IMR-90 (cell line): ENCODE results near the gene RAB11FIP4. TPM values are rescaled to one million over a fixed set of nuclear protein-coding genes. Genes with fewer than 3 reads are reported as not detected.

Experiments used
- ATAC-seq: fragments of 200-7000 bp; cut with Tn5 transposase; 2 replicates; pipeline ENCODE4 v1.9.1; 2020; ENCODE audit warnings: low read depth, mild to moderate bottlenecking, moderate library complexity
- BruUV-seq: library from RNA; stranded (reverse); fragments of 400-500 nt; replicated peaks from 2 replicates; lab custom pipeline; 2021; lab: Mats Ljungman, UMichigan
- CTCF ChIA-PET: fragments of 300-600 bp; formaldehyde crosslinking; extraction: SDS; loops from one replicate; lab custom pipeline; 2021; ENCODE audit warnings: antibody characterized with exemption; lab: Yijun Ruan, JAX
- POLR2A ChIA-PET: fragments of 300-600 bp; sonication (Branson Sonifier 250); formaldehyde crosslinking; loops from one replicate; lab custom pipeline; 2022; ENCODE audit warnings: antibody characterized with exemption; ENCODE audit not compliant: unreplicated experiment; lab: Charles Lee
- DNase-seq: peaks from one replicate; pipeline ENCODE4 v3.0.0; 2013
- H2AFZ ChIP-seq: replicated peaks from 2 replicates; pipeline ENCODE3; 2013; ENCODE audit warnings: low read length, mild to moderate bottlenecking; ENCODE audit not compliant: poor library complexity
- H2AK5ac ChIP-seq: 2 replicates; pipeline ENCODE4 v1.6.1; 2013; ENCODE audit warnings: low read depth, low read length, inconsistent platforms
- H2AK9ac ChIP-seq: replicated peaks from 2 replicates; pipeline ENCODE3; 2013; ENCODE audit warnings: mild to moderate bottlenecking, low read depth, low read length, moderate library complexity; ENCODE audit not compliant: poor library complexity
- H2BK120ac ChIP-seq: 2 replicates; pipeline ENCODE4 v1.6.1; 2013; ENCODE audit warnings: low read depth, low read length, inconsistent platforms
- H2BK15ac ChIP-seq: 3 replicates; pipeline ENCODE4 v1.6.1; 2013; ENCODE audit warnings: low read depth, low read length, inconsistent platforms
- H2BK20ac ChIP-seq: 2 replicates; pipeline ENCODE4 v1.6.1; 2013; ENCODE audit warnings: low read depth, mild to moderate bottlenecking, inconsistent platforms, low read length, moderate library complexity
- H2BK5ac ChIP-seq: 2 replicates; pipeline ENCODE4 v1.6.1; 2013; ENCODE audit warnings: mild to moderate bottlenecking, low read depth, low read length, inconsistent platforms; ENCODE audit not compliant: poor library complexity, severe bottlenecking
- H3K14ac ChIP-seq: replicated peaks from 2 replicates; pipeline ENCODE4 v1.6.1; 2013; ENCODE audit warnings: low read depth, low read length, inconsistent platforms
- H3K18ac ChIP-seq: 2 replicates; pipeline ENCODE4 v1.6.1; 2013; ENCODE audit warnings: low read depth, low read length, control low read depth
- H3K23ac ChIP-seq: 2 replicates; pipeline ENCODE4 v1.6.1; 2013; ENCODE audit warnings: low read depth, low read length, inconsistent platforms
- H3K27ac ChIP-seq: 2 replicates; pipeline ENCODE4 v1.5.1; 2013; ENCODE audit warnings: mild to moderate bottlenecking, control low read depth, low read length; ENCODE audit not compliant: insufficient read depth
- H3K27me3 ChIP-seq: 2 replicates; pipeline ENCODE4 v1.6.1; 2013; ENCODE audit warnings: low read length; ENCODE audit not compliant: control insufficient read depth, insufficient read depth
- H3K36me3 ChIP-seq: 2 replicates; pipeline ENCODE4 v1.6.1; 2013; ENCODE audit warnings: low read length, mixed read lengths; ENCODE audit not compliant: control insufficient read depth, insufficient read depth
- H3K4ac ChIP-seq: 2 replicates; pipeline ENCODE4 v1.6.1; 2013; ENCODE audit warnings: low read depth, low read length, inconsistent platforms
- H3K4me1 ChIP-seq: 2 replicates; pipeline ENCODE4 v1.6.1; 2013; ENCODE audit warnings: low read length, mixed read lengths; ENCODE audit not compliant: control insufficient read depth, insufficient read depth
- H3K4me2 ChIP-seq: 2 replicates; pipeline ENCODE4 v1.6.1; 2013; ENCODE audit warnings: low read depth, mild to moderate bottlenecking, control low read depth, low read length, moderate library complexity
- H3K4me3 ChIP-seq: 2 replicates; pipeline ENCODE4 v1.5.1; 2013; ENCODE audit warnings: low read depth, mild to moderate bottlenecking, control low read depth, low read length, moderate library complexity; ENCODE audit not compliant: insufficient read depth
- H3K56ac ChIP-seq: 2 replicates; pipeline ENCODE4 v1.6.1; 2013; ENCODE audit warnings: low read length, inconsistent platforms; ENCODE audit not compliant: insufficient read depth; ENCODE audit errors: extremely low read depth
- H3K79me1 ChIP-seq, 2 experiments: 2 replicates each; pipeline ENCODE4 v1.6.1; 2013; ENCODE audit warnings: low read length in 2 of 2, inconsistent platforms in 1 of 2, low read depth in 1 of 2
- H3K9ac ChIP-seq: 2 replicates; pipeline ENCODE4 v1.6.1; 2013; ENCODE audit warnings: low read depth, low read length, control low read depth
- H3K9me1 ChIP-seq: 2 replicates; pipeline ENCODE4 v1.6.1; 2013; ENCODE audit warnings: low read length, inconsistent platforms; ENCODE audit not compliant: insufficient read depth
- H3K9me3 ChIP-seq: 2 replicates; pipeline ENCODE4 v1.6.1; 2013; ENCODE audit warnings: low read length; ENCODE audit not compliant: control insufficient read depth, insufficient read depth
- H4K20me1 ChIP-seq: 2 replicates; pipeline ENCODE4 v1.6.1; 2013; ENCODE audit warnings: low read length, inconsistent platforms; ENCODE audit not compliant: insufficient read depth
- H4K5ac ChIP-seq: 2 replicates; pipeline ENCODE4 v1.6.1; 2013; ENCODE audit warnings: mild to moderate bottlenecking, low read depth, low read length, control low read depth
- H4K8ac ChIP-seq, 2 experiments: 2 replicates each; pipeline ENCODE4 v1.6.1; 2013; ENCODE audit warnings: low read depth in 2 of 2, low read length in 2 of 2, control low read depth in 1 of 2, inconsistent platforms in 1 of 2
- H4K91ac ChIP-seq: 2 replicates; pipeline ENCODE4 v1.6.1; 2013; ENCODE audit warnings: low read depth, low read length, inconsistent platforms; ENCODE audit not compliant: insufficient read depth
- BHLHE40 ChIP-seq: fragments of 150-350 bp; IDR thresholded peaks from 2 replicates; pipeline ENCODE4 v1.6.1; 2016; ENCODE audit warnings: mild to moderate bottlenecking, low read depth, low read length
- CEBPB ChIP-seq: IDR thresholded peaks from 2 replicates; pipeline ENCODE4 v1.6.1; 2012; ENCODE audit warnings: low read depth, low read length, improper control_type of control experiment
- CHD1 ChIP-seq: IDR thresholded peaks from 2 replicates; pipeline ENCODE4 v1.6.1; 2012; ENCODE audit warnings: low read depth, low read length, improper control_type of control experiment
- CTCF ChIP-seq: conservative IDR thresholded peaks from 2 replicates; pipeline ENCODE4 v1.5.1; 2012; ENCODE audit warnings: mild to moderate bottlenecking, low read depth, low read length, improper control_type of control experiment
- ELK1 ChIP-seq: fragments of 150-350 bp; IDR thresholded peaks from 2 replicates; pipeline ENCODE4 v1.6.1; 2016; ENCODE audit warnings: low read depth, mild to moderate bottlenecking, low read length, moderate library complexity, borderline replicate concordance
- MAFK ChIP-seq: IDR thresholded peaks from 2 replicates; pipeline ENCODE4 v1.6.1; 2012; ENCODE audit warnings: low read depth, low read length, improper control_type of control experiment
- MAZ ChIP-seq: IDR thresholded peaks from 2 replicates; pipeline ENCODE4 v1.6.1; 2012; ENCODE audit warnings: low read depth, mild to moderate bottlenecking, low read length, improper control_type of control experiment, moderate library complexity, borderline replicate concordance
- MXI1 ChIP-seq: IDR thresholded peaks from 2 replicates; pipeline ENCODE4 v1.6.1; 2012; ENCODE audit warnings: low read depth, mild to moderate bottlenecking, low read length, moderate library complexity, borderline replicate concordance
- NFE2L2 ChIP-seq: fragments of 150-350 bp; IDR thresholded peaks from 2 replicates; pipeline ENCODE4 v1.6.1; 2016; ENCODE audit warnings: low read depth, mild to moderate bottlenecking, low read length
- POLR2A ChIP-seq: IDR thresholded peaks from 2 replicates; pipeline ENCODE4 v1.6.1; 2012; ENCODE audit warnings: mild to moderate bottlenecking, low read depth, low read length
- RAD21 ChIP-seq: IDR thresholded peaks from 2 replicates; pipeline ENCODE4 v1.6.1; 2012; ENCODE audit warnings: low read length, improper control_type of control experiment
- RFX5 ChIP-seq: IDR thresholded peaks from 2 replicates; pipeline ENCODE4 v1.8.0; 2012; ENCODE audit warnings: low read depth, mild to moderate bottlenecking, low read length, moderate library complexity
- SMC3 ChIP-seq: fragments of 150-350 bp; IDR thresholded peaks from 2 replicates; pipeline ENCODE4 v1.6.1; 2016; ENCODE audit warnings: low read depth, mild to moderate bottlenecking, antibody characterized with exemption, low read length, moderate library complexity
- USF2 ChIP-seq: fragments of 150-350 bp; IDR thresholded peaks from 2 replicates; pipeline ENCODE4 v1.6.1; 2017; ENCODE audit warnings: mild to moderate bottlenecking, antibody characterized with exemption, low read length, low read depth
- WGBS, 2 experiments: methylation state at CpG; one replicate each; pipeline versions ENCODE4 v1.1.5 to v1.1.7; 2013; ENCODE audit warnings: missing lambda C conversion rate in 2 of 2; ENCODE audit not compliant: insufficient read length in 1 of 2; ENCODE audit errors: extremely low coverage in 2 of 2; 5-methylcytosine and 5-hydroxymethylcytosine counted together
- dilution Hi-C: fragments of 300-500 bp; cut with HindIII; formaldehyde crosslinking; loops from one replicate; pipeline ENCODE4 v1.14.3; 2018; ENCODE audit warnings: low sequenced_read_pairs; ENCODE audit not compliant: unreplicated experiment
- in situ Hi-C: fragments of 300-500 bp; cut with MboI; formaldehyde crosslinking; loops from 3 replicates; pipeline ENCODE4 v1.14.3; 2019; ENCODE audit warnings: low sequenced_read_pairs, inconsistent platforms, mixed read lengths
- intact Hi-C: fragments of 100-400 bp; cut with micrococcal nuclease; formaldehyde crosslinking; loops from 2 replicates; pipeline ENCODE4 v1.10.0; 2022
- polyA plus RNA-seq, 3 experiments: library from polyadenylated mRNA; depleted of rRNA; stranded (reverse); fragments of >200 nt; gene quantifications; 2 replicates each; pipeline ENCODE4 v1.2.3, GENCODE V29; 2012; ENCODE audit warnings: low replicate concordance in 1 of 3
- total RNA-seq: library from RNA; depleted of rRNA; stranded (reverse); fragments of >200 nt; gene quantifications from 2 replicates; pipeline ENCODE4 v1.2.3, GENCODE V29; 2012

RAB11FIP4 gene
- total and polyA plus RNA-seq, 2 of the 4 experiments (the other 2 are of a cell fraction) = 0.68 to 1.1 TPM

GRCh38 chr17:31533546-31534155, 142.2 kb downstream of the RAB11FIP4 start:
- Histone ChIP-seq H3K4me1 (peaks cover 13% of the 10 kb centered on the region), H2AK5ac (peak overlapping the region; percentile 13), H2AFZ (peak overlapping the region; percentile 73), H3K27me3 (no peaks in the 10 kb centered on the region), H3K27ac (no peak overlapping the region; the same call in 1 of the 2 replicates), H3K4ac (peak overlapping the region; percentile 42), H3K56ac (no peak overlapping the region), H3K4me3 (no peak overlapping the region), H4K5ac (peak overlapping the region; percentile 30; the same call in 1 of the 2 replicates), H4K20me1 (no peaks in the 10 kb centered on the region), H2AK9ac (peak overlapping the region; percentile 18), H4K91ac (no peak overlapping the region), H3K9me3 (no peaks in the 10 kb centered on the region), H2BK5ac (peak overlapping the region; percentile 22), H3K18ac (peak overlapping the region; percentile 27; the same call in 1 of the 2 replicates), H3K23ac (no peak overlapping the region), H3K79me1 (no peaks in the 10 kb centered on the region), H3K14ac (no peak overlapping the region), H3K36me3 (no peaks in the 10 kb centered on the region), H2BK15ac (peak overlapping the region; percentile 10; the same call in 1 of the 3 replicates), H2BK120ac (peak overlapping the region; percentile 64), H3K4me2 (no peak overlapping the region; the same call in 1 of the 2 replicates), H3K9ac (no peak overlapping the region), H2BK20ac (peak overlapping the region; percentile 35), H3K9me1 (peaks cover 4% of the 10 kb centered on the region; the same call in 1 of the 2 replicates), H4K8ac (peak overlapping the region in 1 of 2 experiments; percentile 61; a peak in 2 of 4 replicates)
- WGBS, 2 experiments = no CpG with 5 or more reads among the region's 10 CpGs
- peak; percentile 93 for ATAC-seq
- dilution Hi-C loops (no loop called here), intact Hi-C loops (no loop called here), in situ Hi-C loops (no loop called here)
- peak; percentile 88 for DNase-seq
- ChIA-PET POLR2A (interaction anchor here (0.7 kb wide), 1 partner anchor 16 kb away, joined by 10 read pairs; no protein-coding TSS in a partner anchor), CTCF (interaction anchor here (0.6 to 4.1 kb wide), 4 partner anchors 99 to 322 kb away, joined by 3 to 21 read pairs (median 5); no protein-coding TSS in a partner anchor)
- no TSS peak for BruUV-seq
- no peak for TF ChIP-seq USF2
- TF ChIP-seq POLR2A = no peak
- TF ChIP-seq ELK1 = no peak
- TF ChIP-seq RFX5 = no peak
- peak; percentile 38 for TF ChIP-seq SMC3
- peak; percentile 74; the same call in 1 of the 2 replicates for TF ChIP-seq MXI1
- TF ChIP-seq BHLHE40 = peak; percentile 71; the same call in 1 of the 2 replicates
- 0 out of 2 replicates have a peak, but pooled peaks have one; percentile 61 for TF ChIP-seq MAZ
- peak; percentile 56 for TF ChIP-seq CTCF
- no peak for TF ChIP-seq MAFK
- no peak for TF ChIP-seq NFE2L2
- no peak for TF ChIP-seq CHD1
- TF ChIP-seq CEBPB = no peak
- peak; percentile 62 for TF ChIP-seq RAD21
